ENCODE data around the gene PRIM2. TPM values are rescaled to one million over a fixed set of nuclear protein-coding genes. Genes with fewer than 3 reads are reported as not detected.
A peak's percentile ranks its signal among the peaks of the same experiment; 100 is the strongest.
"Not testable (repeated sequence)": the region's sequence is repeated elsewhere in the genome, so short reads cannot be mapped to it uniquely, and the experiment has no call there.

Gene PRIM2, protein sequence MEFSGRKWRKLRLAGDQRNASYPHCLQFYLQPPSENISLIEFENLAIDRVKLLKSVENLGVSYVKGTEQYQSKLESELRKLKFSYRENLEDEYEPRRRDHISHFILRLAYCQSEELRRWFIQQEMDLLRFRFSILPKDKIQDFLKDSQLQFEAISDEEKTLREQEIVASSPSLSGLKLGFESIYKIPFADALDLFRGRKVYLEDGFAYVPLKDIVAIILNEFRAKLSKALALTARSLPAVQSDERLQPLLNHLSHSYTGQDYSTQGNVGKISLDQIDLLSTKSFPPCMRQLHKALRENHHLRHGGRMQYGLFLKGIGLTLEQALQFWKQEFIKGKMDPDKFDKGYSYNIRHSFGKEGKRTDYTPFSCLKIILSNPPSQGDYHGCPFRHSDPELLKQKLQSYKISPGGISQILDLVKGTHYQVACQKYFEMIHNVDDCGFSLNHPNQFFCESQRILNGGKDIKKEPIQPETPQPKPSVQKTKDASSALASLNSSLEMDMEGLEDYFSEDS
- 43.6 and 43.7 TPM in 2 replicates for total RNA-seq (2014; rRNA removed)
- 10.6 TPM for polyA plus RNA-seq (2012)

DNA sequence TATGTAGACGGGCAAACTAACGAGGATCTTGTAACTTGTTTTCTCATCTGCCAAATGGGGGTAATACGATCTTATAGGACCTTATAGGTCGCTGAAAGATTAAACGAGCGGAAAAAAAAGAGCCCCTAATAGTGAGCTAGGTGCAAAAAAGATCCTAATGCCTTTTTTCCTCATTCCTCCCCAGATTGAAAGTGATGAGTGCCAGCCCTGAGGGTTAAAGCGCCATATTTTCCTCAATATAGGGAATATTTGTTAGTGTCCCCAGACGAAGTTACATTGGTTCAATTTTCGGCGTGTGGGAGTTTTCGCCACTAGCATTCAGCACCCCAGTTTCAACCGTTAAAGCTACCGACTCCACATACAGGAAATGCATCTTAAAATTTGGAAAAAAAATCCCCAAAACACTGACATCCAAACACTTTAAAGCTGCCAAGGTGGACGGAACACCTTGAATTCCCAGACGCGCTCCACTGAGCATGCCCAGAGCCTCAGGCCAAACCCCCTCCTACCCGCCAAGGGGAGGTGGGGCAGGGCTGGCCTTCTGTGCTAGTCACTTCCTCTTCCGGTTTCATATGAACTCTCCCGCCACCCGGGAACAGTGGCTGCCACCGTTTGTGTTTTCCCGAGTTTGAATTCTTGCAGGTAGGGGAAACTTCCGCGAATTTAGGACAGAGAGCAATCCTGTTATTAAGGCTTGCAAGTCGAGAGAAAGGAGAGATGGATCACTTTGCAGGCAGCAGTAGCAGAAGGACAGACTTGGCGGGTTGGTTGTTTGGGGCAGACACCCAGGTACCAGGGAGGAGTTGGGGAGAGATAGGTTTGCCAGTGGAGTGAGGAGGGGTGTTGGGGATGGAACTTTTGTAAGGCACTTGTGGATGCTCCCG is at the start of gene PRIM2:
Gene PRIM2 (plus strand): TSS at position 571 of the 884 bp plus-strand sequence. CDS start 816 bp downstream, outside the sequence.
- peak; percentile 78 for DNase-seq (ENCODE audit: low read depth)

DNA sequence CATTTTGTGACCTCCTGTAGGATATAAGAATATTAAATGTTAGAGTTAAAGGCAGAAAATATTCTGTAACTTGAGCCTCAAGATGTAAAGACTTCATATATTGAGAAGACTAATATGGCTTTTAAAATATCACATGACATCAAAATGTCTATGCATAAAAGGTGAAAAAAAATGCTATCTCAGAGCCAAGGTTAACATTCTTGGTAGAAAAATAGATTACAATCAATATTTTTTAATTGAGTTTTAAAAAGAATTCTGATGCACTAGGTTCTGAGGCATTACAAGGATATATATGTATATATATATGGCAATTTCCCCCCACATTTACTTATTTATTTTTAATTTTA is 49.2 kb upstream of the PRIM2 start:
- no peak for DNase-seq (ENCODE audit: low read depth)

DNA sequence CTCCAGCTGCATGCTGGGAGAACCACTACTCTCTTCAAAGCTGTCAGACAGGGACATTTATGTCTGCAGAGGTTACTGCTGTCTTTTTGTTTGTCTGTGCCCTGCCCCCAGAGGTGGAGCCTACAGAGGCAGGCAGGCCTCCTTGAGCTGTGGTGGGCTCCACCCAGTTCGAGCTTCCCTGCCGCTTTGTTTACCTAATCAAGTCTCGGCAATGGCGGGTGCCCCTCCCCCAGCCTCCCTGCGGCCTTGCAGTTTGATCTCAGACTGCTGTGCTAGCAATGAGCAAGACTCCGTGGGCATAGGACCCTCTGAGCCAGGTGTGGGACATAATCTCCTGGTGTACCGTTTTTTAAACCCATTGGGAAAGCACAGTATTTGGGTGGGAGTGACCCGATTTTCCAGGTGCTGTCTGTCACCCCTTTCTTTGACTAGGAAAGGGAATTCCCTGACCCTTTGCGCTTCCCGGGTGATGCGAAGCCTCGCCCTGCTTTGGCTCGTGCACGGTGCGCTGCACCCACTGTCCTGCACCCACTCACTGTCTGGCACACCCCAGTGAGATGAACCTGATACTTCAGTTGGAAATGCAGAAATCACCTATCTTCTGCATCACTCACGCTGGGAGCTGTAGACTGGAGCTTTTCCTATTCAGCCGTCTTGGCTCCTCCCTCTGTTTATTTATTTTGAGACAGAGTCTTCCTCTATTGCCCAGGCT is 43.2 kb upstream of the PRIM2 start:
- DNase-seq (ENCODE audit: low read depth), result not testable (repeated sequence)

DNA sequence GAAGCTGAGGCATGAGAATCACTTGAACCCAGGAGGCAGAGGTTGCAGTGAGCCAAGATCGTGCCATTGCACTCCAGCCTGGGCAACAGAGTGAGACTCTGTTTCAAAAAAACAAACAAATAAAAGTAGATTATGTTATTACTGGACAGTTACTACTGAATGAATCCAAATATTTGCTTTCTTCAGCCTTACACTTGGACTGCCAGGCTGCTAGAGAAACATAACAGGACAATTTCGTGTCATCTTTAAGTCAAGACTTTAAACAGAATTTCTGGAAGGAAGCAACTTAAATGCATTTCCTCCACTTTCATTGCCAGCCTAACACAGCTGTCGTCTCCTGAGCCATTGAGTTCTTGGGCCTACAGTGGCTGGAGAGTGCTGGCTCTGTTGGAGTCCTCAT is 42.0 kb upstream of the PRIM2 start:
- no peak for DNase-seq (ENCODE audit: low read depth)

DNA sequence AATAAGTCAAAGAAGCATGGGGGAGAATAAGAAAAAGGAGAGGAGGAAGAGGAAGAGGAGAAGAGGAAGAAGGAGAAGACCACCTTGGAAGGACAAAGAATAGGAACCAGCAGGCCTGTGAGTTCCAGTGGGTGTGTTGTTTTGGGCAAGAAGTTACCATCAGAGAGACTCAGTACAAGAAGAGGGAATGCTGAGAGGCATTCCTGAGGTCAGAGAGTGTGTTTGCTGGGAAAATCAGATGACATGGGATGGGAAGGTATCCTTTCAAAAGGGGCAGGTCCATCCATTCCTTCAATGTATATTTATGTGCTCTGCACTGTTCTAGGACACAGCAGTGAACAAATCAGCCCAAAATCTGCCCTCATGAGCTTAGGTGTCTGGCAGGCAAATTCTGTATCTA is 40.5 kb upstream of the PRIM2 start:
- no peak for DNase-seq (ENCODE audit: low read depth)

DNA sequence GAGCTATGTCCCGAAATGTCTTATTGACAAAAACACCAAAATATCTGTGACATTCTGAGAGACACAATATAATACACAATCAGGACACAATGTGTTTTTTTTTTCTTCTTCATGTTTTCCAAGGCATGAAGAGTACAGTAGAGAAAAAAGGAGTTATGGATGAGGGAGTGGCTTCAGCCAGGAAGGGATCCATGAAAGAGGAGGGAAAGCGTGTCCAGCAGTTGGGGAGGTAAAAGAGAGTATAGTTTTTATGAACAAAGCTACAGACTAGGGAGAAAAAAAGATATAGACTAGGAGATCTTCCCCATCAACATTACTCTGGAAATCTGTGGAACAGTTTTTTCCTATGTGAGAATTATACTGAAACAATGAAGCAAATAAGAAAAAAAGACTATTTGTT is 38.9 kb upstream of the PRIM2 start:
- DNase-seq (ENCODE audit: low read depth), result no peak

DNA sequence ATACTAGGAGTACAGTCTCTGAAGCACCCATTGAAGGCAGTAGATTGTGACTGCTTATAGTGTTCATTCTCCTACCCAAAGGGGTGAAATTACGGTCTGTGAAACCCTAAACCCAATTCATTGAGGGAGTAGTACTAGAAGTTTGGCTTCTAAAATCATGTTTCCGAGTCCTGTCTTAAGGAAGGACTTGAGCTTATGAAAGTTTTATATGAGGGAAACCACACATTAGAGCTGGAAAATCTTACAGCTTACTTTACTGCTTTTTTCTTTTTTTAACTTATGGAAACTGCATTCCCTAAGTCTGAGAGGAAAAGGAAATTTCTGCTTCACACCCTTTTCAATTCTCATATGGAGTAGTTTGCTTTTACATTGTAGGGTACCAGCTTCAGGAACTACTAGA is 38.4 kb upstream of the PRIM2 start:
- no peak for DNase-seq (ENCODE audit: low read depth)

DNA sequence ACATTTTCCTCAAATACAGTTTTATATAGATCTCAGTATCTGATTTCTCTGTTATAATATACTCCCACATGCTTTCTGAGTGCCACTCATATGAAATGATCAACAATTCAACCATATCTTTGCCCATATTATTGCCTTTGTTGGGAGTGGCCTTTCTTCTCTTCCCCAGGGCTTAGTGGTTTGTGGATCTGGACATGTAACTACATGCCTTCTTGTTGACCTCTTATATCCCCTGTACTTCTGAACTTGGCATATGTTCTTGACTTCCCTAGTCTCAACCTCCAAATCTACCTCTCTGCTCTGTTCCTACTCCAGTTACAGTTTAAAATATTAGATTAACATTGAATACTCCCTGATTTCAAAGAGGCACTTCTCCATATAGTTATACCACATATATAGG is 34.3 kb upstream of the PRIM2 start:
- peak; percentile 69 for DNase-seq (ENCODE audit: low read depth)

DNA sequence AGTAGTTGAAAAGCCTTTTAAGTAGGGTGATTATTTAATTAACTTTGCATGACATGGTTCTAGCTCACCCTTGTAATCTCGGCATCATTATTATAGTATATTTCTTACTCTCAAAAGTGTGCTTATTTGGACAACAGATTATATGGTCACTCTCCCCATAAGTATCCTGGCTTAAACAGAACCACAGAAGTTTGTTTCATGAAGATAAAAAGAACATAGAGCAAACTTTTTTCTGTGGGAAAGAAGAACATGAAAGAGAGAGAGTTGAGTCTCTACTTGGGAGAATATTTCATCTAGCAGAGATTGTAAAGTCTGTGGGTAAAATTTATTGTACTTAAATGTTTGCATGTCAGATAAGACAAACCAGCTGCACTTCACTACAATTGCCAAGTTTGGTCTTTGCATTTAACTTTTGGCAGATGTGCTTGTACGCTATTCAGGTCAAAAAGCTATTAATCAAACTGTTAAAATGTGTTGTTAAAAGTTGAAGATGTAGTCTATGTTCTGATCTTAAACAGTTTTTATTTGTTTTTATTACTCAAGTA is 33.4 kb upstream of the PRIM2 start:
- DNase-seq (ENCODE audit: low read depth), result no peak

DNA sequence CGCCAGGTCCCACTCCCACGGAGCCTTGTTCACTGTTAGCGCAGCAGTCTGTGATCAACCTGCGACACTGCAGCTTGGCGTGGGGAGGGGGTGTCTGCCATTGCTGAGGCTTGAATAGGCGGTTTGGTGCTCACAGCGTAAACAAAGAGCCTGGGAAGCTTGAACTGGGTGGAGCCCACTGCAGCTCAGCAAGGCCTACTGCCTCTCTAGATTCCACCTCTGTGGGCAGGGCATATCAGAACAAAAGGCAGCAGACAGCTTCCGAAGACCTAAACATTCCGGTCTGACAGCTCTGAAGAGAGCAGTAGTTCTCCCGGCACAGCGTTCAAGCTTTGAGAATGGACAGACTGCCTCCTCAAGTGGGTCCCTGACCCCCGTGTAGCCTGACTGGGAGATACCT is 29.3 kb upstream of the PRIM2 start:
- DNase-seq (ENCODE audit: low read depth), result not testable (repeated sequence)

DNA sequence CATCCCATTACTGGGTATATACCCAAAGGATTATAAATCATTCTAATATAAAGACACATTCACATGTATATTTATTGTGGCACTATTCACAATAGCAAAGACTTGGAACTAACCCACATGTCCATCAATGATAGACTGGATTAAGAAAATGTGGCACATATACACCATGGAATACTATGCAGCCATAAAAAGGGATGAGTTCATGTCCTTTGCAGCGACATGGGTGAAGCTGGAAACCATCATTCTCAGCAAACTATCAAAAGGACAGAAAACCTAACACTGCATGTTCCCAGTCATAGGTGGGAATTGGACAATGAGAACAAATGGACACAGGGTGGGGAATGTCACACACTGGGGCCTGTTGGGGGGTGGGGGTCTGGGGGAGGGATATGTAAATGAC is 24.0 kb upstream of the PRIM2 start:
- not testable (repeated sequence) for DNase-seq (ENCODE audit: low read depth)

DNA sequence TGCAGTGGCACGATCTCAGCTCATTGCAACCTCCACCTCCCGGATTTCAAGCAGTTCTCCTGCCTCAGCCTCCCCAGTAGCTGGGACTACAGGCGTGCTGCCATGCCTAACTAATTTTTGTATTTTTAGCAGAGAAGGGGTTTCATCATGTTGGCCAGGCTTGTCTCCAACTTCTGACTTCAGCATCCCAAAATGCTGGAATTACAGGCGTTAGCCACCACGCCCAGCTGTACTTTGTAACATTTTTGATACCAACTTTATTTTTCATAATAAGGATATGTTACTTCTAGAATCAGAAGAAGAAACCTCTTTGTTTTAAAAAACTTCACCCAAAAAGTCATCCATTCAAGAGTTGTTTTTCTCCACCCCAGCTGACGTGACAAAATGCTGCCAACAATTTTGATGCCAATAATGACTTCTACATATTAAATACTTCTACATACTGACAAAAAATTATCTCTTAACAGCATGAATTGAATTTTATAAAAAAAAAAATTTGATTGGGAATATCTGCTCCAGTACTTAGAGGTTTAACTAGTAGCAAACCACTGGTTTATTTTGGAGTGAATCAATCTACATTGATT is 22.5 kb upstream of the PRIM2 start:
- no peak for DNase-seq (ENCODE audit: low read depth)

DNA sequence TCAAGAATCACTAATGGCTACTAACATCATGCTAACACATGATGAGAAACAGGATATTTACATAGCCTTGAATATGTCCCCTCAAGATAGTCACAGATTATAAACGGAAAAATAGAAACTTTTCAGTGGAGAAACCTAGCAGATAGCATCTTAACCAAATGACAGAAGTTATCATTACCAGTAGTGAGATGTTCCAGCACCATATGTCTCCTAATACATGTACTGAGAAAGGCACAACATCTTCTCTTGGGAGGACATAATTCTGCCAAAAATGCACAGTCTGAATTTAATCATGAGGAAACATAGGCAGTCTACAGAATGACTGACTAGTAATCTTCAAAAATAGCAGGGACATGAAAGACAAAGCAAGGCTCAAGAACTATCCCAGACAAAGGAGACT is 19.9 kb upstream of the PRIM2 start:
- no peak for DNase-seq (ENCODE audit: low read depth)

DNA sequence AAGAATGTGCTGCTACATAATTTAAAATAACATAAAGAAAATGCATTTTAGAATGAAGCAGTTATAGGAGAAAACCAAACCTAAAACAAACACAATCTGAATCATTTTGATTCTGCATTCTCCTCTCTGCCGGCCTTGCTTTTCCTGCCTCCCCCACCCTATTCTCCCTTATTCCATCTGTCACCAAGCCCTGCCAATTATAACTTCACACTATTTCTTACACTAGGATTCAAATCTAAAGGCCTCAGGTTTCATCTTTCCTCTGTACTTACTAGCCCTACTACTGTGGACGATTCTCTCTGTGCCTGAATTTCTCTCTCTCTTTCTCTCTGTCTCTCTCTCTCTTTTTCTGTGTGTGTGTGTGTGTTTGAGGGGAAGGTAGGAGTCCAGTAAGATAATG is 18.7 kb upstream of the PRIM2 start:
- no peak for DNase-seq (ENCODE audit: low read depth)

DNA sequence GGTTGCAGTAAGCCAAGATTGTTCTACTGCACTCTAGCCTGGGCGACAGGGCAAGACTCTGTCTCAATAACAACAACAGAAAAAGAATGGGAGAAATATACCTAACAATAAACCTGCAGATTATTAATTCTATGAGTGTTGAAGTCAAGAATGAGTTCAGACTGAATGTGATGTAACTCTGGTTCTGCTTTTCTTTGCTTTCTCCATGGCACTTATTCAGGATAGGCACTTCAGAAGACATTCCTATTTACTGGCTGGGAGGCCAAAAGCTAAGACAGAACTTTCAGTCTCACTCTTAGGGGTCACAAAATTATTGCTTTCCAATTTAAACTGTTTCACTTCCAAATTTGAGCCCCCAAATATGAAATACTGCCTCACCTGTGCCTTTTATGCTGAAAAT is 15.7 kb upstream of the PRIM2 start:
- DNase-seq (ENCODE audit: low read depth), result no peak

DNA sequence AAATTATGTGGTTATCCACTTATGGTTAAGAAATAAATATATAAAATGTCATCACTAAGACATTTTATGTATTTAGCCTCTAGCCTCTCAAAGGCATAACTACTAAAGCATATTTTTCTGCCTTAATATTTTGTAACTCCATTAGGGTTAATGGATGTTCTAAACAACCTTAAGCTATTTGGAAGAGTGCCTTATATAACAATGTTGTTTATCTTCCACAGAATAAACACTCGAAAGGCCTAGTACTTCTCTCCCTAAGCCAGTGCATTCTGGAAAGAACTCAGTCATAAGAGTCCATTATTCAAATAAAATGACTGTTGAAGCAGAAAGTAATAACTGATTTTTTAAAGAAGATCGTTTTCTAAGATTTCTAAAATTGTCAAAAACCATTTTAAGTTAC is 15.0 kb upstream of the PRIM2 start:
- no peak for DNase-seq (ENCODE audit: low read depth)

DNA sequence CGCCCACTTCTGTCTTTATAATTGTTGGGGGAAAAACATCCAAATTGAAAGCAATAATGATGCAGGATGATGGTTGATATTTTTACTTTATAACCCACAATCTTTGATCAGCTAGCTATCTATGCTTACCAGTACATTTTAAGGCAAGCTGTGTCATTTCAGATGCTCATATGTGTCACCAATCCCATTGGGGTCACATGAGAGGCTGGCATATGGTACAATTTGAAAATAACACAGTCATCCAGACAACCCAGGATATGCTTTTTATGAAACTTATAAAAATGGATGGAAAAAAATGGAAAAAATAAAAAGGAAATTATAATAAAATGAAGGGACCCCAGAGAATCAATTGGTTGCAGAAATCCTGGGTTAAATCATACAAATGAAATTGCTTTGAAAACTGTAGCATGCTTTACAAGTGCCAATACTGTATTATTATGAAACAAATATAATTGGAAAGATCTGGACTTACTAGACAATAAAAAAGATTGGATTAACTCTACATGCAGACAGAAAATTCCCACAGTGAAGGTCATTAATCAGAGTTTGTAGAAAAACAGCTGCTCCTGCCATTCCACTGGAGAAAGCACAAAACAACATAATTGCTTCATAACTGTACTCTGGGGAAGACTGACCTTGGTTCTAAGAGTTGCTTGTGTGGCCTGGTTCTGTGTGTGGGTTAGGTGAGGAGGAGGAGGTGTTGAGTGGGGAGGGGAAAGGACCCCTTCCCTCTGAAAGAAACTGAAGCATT is 13.3 kb upstream of the PRIM2 start:
- peak; percentile 92 for DNase-seq (ENCODE audit: low read depth)

DNA sequence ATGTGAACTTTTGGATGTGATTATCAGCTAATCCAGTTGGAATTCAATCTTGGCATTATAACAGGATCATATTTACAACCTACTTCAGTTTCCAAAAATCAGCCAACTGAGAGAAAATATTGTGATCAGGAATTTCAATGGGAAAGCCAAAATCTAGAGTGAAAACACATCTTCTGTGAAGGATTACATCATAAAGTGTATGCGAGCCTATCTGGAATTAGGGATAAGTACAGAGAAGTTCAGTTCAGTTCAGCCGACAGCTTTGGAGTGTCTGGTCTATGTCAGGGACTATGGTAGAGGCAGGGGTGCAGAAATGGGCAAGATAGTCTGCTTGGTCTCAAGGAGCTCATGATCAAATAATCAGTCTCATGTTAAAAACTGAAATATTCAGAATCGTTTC is 12.3 kb upstream of the PRIM2 start:
- no peak for DNase-seq (ENCODE audit: low read depth)

DNA sequence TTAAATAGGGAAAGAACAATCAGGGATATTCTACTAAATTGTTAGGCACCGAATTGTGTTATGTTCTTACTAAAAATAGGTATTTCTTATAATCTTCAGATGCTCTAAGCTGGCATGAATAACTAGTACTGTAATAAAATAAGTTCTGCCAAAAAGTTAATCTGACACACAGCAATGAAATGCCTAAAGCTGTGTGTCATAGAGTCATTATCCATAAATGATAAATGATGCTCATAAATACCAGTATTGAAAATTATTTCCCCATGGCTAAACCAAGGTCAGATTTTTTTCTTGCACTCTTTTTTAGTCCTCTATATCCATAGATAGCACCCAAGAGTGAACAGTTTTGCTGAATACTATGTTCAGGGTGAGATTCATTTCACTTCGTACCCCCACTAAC is 11.7 kb upstream of the PRIM2 start:
- DNase-seq (ENCODE audit: low read depth), result peak; percentile 60

DNA sequence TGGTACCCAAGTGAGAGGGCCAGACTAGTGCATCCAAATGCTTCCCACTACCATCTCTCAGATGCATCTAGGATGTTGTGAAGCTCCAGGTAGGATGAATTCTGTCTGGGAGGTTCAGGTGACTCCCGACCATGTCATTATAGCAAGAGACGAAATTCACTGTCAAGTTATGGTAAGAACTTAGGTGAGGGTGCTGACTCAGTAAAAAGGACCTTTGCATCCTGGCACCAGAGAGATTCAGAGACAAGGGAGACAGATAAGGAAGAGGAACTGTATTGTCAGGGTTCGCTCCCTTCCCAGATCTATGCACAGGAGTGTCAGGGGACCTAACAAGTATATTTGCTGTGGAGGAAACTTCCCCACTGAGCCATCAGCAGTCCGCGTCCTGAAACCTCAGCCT is 11.2 kb upstream of the PRIM2 start:
- no peak for DNase-seq (ENCODE audit: low read depth)

DNA sequence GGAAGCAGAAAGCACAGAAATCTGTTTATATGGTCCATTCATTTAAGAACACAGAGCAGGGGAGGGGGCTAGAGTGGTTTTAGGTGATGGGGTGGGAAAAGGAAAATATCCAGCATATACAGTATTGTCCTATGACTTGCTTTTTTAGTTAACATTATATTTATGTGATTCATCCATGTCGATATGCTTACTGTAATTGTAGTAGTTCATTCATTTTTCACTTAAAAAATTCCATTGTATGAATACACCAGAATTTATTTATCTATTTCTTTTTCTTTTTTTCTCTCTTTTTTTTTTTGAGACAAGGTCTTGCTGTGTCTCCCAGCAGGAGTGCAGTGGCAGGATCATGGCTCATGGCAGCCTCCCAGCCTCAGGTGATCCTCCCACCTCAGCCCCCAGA is 9.6 kb upstream of the PRIM2 start:
- DNase-seq (ENCODE audit: low read depth), result no peak

Data from LHCN-M2 (cell line).